Adrenal gland (tissue), 12 donors: ENCODE data around the gene SPPL3. TPM values are rescaled to one million over a fixed set of nuclear protein-coding genes. Genes with fewer than 3 reads are reported as not detected.

Experiments
- DNase-seq, 7 donors: peaks; one replicate each; pipeline ENCODE4 v3.0.0-alpha.2; 2019 to 2020
- H3K27ac ChIP-seq, 5 donors: fragments of 200-600 bp; sonication (generic) in 4 of 5; 1 replicate in 3 of 5; 2 replicates in 2 of 5; pipeline versions ENCODE4 v1.5.1 to v1.8.0; 2016 to 2020; ENCODE audit warnings: mild to moderate bottlenecking in 1 of 5
- H3K27me3 ChIP-seq: fragments of 200-600 bp; 2 replicates; pipeline ENCODE4 v1.8.0; 2021
- H3K36me3 ChIP-seq, 2 donors: fragments of 200-600 bp; replicated peaks in 1 of 2; 1 replicate in 1 of 2; 2 replicates in 1 of 2; pipeline versions ENCODE4 v1.5.1 to v1.8.0; 2018 to 2022
- H3K4me1 ChIP-seq, 2 donors: fragments of 200-600 bp; replicated peaks in 1 of 2; 1 replicate in 1 of 2; 2 replicates in 1 of 2; pipeline versions ENCODE4 v1.5.1 to v1.8.0; 2018 to 2021
- H3K4me3 ChIP-seq, 4 donors: fragments of 200-600 bp; sonication (generic) in 3 of 4; one replicate each; pipeline ENCODE4 v1.5.1; 2016 to 2018
- H3K9me3 ChIP-seq, 3 donors: fragments of 200-600 bp; sonication (generic) in 1 of 3; replicated peaks in 1 of 3; 1 replicate in 2 of 3; 2 replicates in 1 of 3; pipeline versions ENCODE4 v1.5.1 to v1.8.0; 2016 to 2021
- POLR2A ChIP-seq, 2 donors: fragments of 450-650 bp; IDR thresholded peaks; one replicate each; pipeline ENCODE4 v1.6.1; 2017; ENCODE audit warnings: antibody characterized with exemption in 2 of 2, mild to moderate bottlenecking in 2 of 2, moderate library complexity in 1 of 2
- WGBS, 4 donors: extraction: QIAGEN DNeasy Blood & Tissue Kit in 2 of 4; methylation state at CpG; one replicate each; pipeline versions ENCODE4 v1.1.5 to v1.1.7; 2013 to 2017; 5-methylcytosine and 5-hydroxymethylcytosine counted together
- intact Hi-C, 2 donors: fragments of 100-400 bp; cut with DNase I; formaldehyde crosslinking; loops; one replicate each; pipeline versions ENCODE4 v1.14.1 to v1.15.0; 2022 to 2023
- polyA plus RNA-seq, 3 donors: library from polyadenylated mRNA; stranded (reverse); fragments of 200-250 nt in 2 of 3; fragments of 350-450 nt in 1 of 3; fragmentation: Illumina TruSeq in 1 of 3; extraction: RNeasy Lipid Tissue Mini Kit (QIAGEN cat#74804) in 1 of 3; gene quantifications; one replicate each; pipeline ENCODE4 v1.2.3, GENCODE V29; 2013 to 2014
- total RNA-seq, 9 donors: library from RNA; depleted of rRNA in 4 of 9; stranded (reverse); fragments of >200 nt in 4 of 9; fragments of 120-200 nt in 1 of 9; fragmentation: NEBNext Ultra II Directional in 1 of 9; extraction: Animal tissue kit (Norgen Biotek cat#: 25700) in 1 of 9; gene quantifications; one replicate each; pipeline versions ENCODE4 v1.1.0 to v1.2.4, GENCODE V29; 2013 to 2023
- TF ChIP-seq, protein P1 (sequence below), 6 experiments: fragments of 450-650 bp in 4 of 6; fragments of 200-600 bp in 2 of 6; sonication (generic) in 1 of 6; IDR thresholded peaks; 1 replicate in 5 of 6; 2 replicates in 1 of 6; pipeline versions ENCODE4 v1.5.1 to v1.8.0; 2016 to 2021; ENCODE audit warnings: antibody characterized with exemption in 6 of 6, mild to moderate bottlenecking in 2 of 6, moderate library complexity in 1 of 6
- donor health status: healthy with polysubstance abuse.
- donor health status: Bipolar disorder and iron deficiency.
- donor health status: DM: yes; HTN: yes; CAD: no.
- donor health status: DM: no; HTN: no; CAD: no.
- donor health status: DM: no; HTN: no; CAD: no.
- donor health status: DM: yes; HTN: yes; CAD: no.

The SPPL3 gene
- total and polyA plus RNA-seq, 12 donors = 10.5 to 50.6 (median 21.3) TPM

DNA sequence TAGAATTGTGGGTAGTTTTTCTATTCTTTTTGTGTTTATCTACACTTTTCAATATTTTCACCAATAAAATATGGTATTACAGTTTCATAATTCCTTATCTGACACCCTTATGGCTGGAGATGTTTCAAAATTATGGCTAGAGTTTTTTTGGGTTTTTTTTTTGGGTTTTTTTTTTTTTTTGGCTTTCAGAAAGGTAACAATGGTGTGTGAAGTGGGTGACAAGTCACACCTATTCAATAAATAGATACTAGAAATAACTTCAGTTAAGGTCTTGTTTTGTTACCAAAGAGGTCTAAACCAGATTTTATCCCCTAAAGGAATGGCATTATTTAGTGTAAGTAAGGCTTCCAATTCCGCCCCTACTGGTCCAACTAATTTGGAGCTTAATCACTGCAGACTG, 19.5 kb downstream of the SPPL3 start:
- Histone ChIP-seq H3K27me3 (no peaks in the 10 kb centered on the region), H3K4me3 (no peak overlapping the region), H3K27ac (no peak overlapping the region), H3K4me1 (peaks cover 0 to 18% of the 10 kb centered on the region in 2 donors), H3K36me3 (no peaks in the 10 kb centered on the region), H3K9me3 (no peaks in the 10 kb centered on the region)
- DNase-seq = no peak
- WGBS, 4 donors = 85 to 100% (median 95%) methylated on average over 1 of the region's 1 CpG
- intact Hi-C loops = no loop called here
- TF ChIP-seq, protein P1, sequence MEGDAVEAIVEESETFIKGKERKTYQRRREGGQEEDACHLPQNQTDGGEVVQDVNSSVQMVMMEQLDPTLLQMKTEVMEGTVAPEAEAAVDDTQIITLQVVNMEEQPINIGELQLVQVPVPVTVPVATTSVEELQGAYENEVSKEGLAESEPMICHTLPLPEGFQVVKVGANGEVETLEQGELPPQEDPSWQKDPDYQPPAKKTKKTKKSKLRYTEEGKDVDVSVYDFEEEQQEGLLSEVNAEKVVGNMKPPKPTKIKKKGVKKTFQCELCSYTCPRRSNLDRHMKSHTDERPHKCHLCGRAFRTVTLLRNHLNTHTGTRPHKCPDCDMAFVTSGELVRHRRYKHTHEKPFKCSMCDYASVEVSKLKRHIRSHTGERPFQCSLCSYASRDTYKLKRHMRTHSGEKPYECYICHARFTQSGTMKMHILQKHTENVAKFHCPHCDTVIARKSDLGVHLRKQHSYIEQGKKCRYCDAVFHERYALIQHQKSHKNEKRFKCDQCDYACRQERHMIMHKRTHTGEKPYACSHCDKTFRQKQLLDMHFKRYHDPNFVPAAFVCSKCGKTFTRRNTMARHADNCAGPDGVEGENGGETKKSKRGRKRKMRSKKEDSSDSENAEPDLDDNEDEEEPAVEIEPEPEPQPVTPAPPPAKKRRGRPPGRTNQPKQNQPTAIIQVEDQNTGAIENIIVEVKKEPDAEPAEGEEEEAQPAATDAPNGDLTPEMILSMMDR (IDR thresholded peaks at IDR 0.05) = no peak
- TF ChIP-seq POLR2A (IDR thresholded peaks at IDR 0.05) = no peak

GRCh38 chr12:120882055-120882555, 22.1 kb downstream of the SPPL3 start:
- Histone ChIP-seq H3K4me1 (peaks cover 0 to 12% of the 10 kb centered on the region in 2 donors), H3K27me3 (no peaks in the 10 kb centered on the region), H3K27ac (no peak overlapping the region), H3K4me3 (no peak overlapping the region), H3K9me3 (no peaks in the 10 kb centered on the region), H3K36me3 (no peaks in the 10 kb centered on the region)
- intact Hi-C loops = no loop called here
- WGBS, 4 donors = 91 to 100% (median 98%) methylated on average over 1 of the region's 1 CpG
- no peak for TF ChIP-seq POLR2A (IDR thresholded peaks at IDR 0.05)
- TF ChIP-seq, protein P1 (IDR thresholded peaks at IDR 0.05) = no peak
- DNase-seq = no peak

DNA sequence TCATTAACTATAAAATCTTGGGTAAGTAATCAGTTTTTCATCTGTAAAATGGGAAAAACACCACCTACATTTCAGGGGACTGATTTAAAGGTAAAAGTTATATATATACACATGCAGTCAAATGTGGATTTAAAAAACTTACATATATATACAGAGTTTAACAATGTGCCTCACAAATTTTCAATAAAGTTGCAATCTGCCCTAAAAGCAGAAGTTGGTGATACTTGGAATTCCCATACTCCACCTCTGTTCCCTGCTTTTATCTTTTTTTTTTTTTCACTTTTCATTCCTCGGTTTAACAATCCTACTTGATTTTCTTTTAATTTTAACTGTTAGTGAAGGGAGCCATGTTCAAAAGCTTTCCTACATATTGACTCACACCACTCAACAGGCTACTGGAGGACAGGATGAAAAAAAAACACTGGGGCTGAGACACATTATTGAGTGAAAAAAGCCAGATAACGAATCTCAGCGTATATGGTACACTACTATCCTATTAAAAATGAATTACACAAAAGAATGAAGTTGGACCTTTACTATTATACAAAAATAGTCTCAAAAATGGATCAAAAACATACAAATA, 24.3 kb downstream of the SPPL3 start:
- no peak overlapping the region for H3K4me3 ChIP-seq
- H3K9me3 ChIP-seq = no peaks in the 10 kb centered on the region
- DNase-seq = no peak
- no peak overlapping the region for H3K27ac ChIP-seq
- intact Hi-C loops = no loop called here
- peaks cover 0 to 19% of the 10 kb centered on the region in 2 donors for H3K4me1 ChIP-seq
- 60 to 77% (median 69%) methylated on average over 3 of the region's 3 CpGs for WGBS, 4 donors
- H3K27me3 ChIP-seq = no peaks in the 10 kb centered on the region
- TF ChIP-seq POLR2A (IDR thresholded peaks at IDR 0.05) = no peak
- TF ChIP-seq, protein P1 (IDR thresholded peaks at IDR 0.05) = no peak
- H3K36me3 ChIP-seq = no peaks in the 10 kb centered on the region

DNA sequence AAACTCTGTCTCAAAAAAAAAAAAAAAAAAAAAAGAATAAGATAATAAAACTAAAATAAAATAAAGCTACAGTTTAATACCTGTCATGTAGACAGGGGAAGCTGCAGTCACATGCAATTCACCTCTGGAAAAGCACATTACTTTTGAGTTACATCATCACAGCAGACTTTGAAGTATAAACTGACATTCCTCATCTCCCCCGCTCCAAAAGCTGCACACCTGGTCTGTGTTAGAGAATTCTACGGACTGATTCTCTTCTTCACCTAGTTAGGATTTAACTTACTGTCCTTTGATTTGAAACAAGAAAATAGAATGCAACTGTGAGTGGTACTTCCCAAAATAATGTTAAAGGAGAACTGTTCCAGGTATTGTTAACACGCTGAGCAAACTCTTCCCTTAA, 25.1 kb downstream of the SPPL3 start:
- Histone ChIP-seq H3K9me3 (no peaks in the 10 kb centered on the region), H3K4me1 (peaks cover 0 to 25% of the 10 kb centered on the region in 2 donors), H3K27ac (no peak overlapping the region), H3K36me3 (no peaks in the 10 kb centered on the region), H3K27me3 (no peaks in the 10 kb centered on the region), H3K4me3 (no peak overlapping the region)
- intact Hi-C loops = no loop called here
- TF ChIP-seq, protein P1 (IDR thresholded peaks at IDR 0.05) = no peak
- no peak for TF ChIP-seq POLR2A (IDR thresholded peaks at IDR 0.05)
- no peak for DNase-seq
- 89 to 94% (median 90%) methylated on average over 3 of the region's 3 CpGs for WGBS, 4 donors
